Hepatic stellate cell (primary cell): ENCODE measurements around the gene ANK2.

Experiments
- DNase-seq: peaks from one replicate; pipeline ENCODE4 v3.0.0; 2011; ENCODE audit warnings: low spot score

Gene ANK2

GRCh38 chr4:113398441-113399143 is 349.1 kb downstream of the ANK2 start:
- no peak for DNase-seq

GRCh38 chr4:113404167-113404571 is 354.7 kb downstream of the ANK2 start:
- DNase-seq: no peak

GRCh38 chr4:113404841-113405240 is 355.4 kb downstream of the ANK2 start:
- no peak for DNase-seq

GRCh38 chr4:113405874-113406722 is 356.6 kb downstream of the ANK2 start:
- DNase-seq: no peak

GRCh38 chr4:113406723-113407016 is 357.2 kb downstream of the ANK2 start:
- DNase-seq: no peak

GRCh38 chr4:113407409-113407808 is 358.0 kb downstream of the ANK2 start:
- no peak for DNase-seq

- DNase-seq: no peak
Measured at GRCh38 chr4:113409181-113409580, 359.7 kb downstream of the ANK2 start.

GRCh38 chr4:113410686-113411085 is 361.2 kb downstream of the ANK2 start:
- no peak for DNase-seq

- DNase-seq: no peak
Measured at GRCh38 chr4:113411496-113411938, 362.1 kb downstream of the ANK2 start.

- DNase-seq: no peak
Measured at GRCh38 chr4:113419631-113420030, 370.2 kb downstream of the ANK2 start.

GRCh38 chr4:113420938-113421337 is 371.5 kb downstream of the ANK2 start:
- DNase-seq: no peak

GRCh38 chr4:113423631-113424030 is 374.2 kb downstream of the ANK2 start:
- no peak for DNase-seq

GRCh38 chr4:113433116-113433515 is 383.7 kb downstream of the ANK2 start:
- no peak for DNase-seq
